ENCODE measurements around the gene CDH2.

- TF ChIP-seq CTCF (IDR thresholded peaks at IDR 0.05) (no peak), EP300 (IDR thresholded peaks at IDR 0.05; ENCODE audit: low read depth) (no peak), POLR2A (IDR thresholded peaks at IDR 0.05) (no peak), POLR2AphosphoS5 (IDR thresholded peaks at IDR 0.05) (no peak)
These were observed 90.0 kb downstream of the CDH2 start for GRCh38 chr18:28086670-28087552.

Data from transverse colon (tissue), 4 donors.